ENCODE results near the gene GNG13. TPM values are rescaled to one million over a fixed set of nuclear protein-coding genes. Genes with fewer than 3 reads are reported as not detected.

GNG13 gene
- total and polyA plus RNA-seq, 2 experiments from 2014 or later: 0.29 TPM; not detected in 1

- no peak for ATAC-seq
- Mint-ChIP-seq H3K4me3 (no peak overlapping the region), H3K9me3 (peaks cover 50% of the 10 kb centered on the region), H3K4me1 (peaks cover 4% of the 10 kb centered on the region), H3K27ac (no peak overlapping the region), H3K36me3 (ENCODE audit: low read depth) (peaks cover 18% of the 10 kb centered on the region), H3K27me3 (ENCODE audit: insufficient read depth, low read depth, poor library complexity) (peaks cover 14% of the 10 kb centered on the region)
- Histone ChIP-seq H3K4me1 (ENCODE audit: insufficient read depth) (no peaks in the 10 kb centered on the region), H3F3A (replicated peaks; ENCODE audit: low read depth) (peaks cover 4% of the 10 kb centered on the region; the same call in 1 of the 2 replicates), H3K4me2 (no peak overlapping the region), H3K27me3 (ENCODE audit: insufficient read depth) (no peaks in the 10 kb centered on the region), H4K20me1 (replicated peaks; ENCODE audit: insufficient read depth) (no peaks in the 10 kb centered on the region), H3K79me2 (replicated peaks; ENCODE audit: insufficient read depth) (no peaks in the 10 kb centered on the region), H3K9me2 (ENCODE audit: insufficient read depth) (no peaks in the 10 kb centered on the region), H3K4me3 (no peak overlapping the region), H2AFZ (no peak overlapping the region), H3K27ac (ENCODE audit: low read depth) (no peak overlapping the region), H3K36me3 (ENCODE audit: insufficient read depth) (no peaks in the 10 kb centered on the region)
- no peak for TF ChIP-seq EZH2 (IDR thresholded peaks at IDR 0.05; ENCODE audit: low read depth, unreplicated experiment)
- TF ChIP-seq NANOG (IDR thresholded peaks at IDR 0.05; ENCODE audit: borderline replicate concordance): no peak
- TF ChIP-seq JUNB (IDR thresholded peaks at IDR 0.05; ENCODE audit: unreplicated experiment): no peak
- no peak for TF ChIP-seq POLR2AphosphoS5 (IDR thresholded peaks at IDR 0.05; ENCODE audit: low read depth)
- TF ChIP-seq, protein P1, sequence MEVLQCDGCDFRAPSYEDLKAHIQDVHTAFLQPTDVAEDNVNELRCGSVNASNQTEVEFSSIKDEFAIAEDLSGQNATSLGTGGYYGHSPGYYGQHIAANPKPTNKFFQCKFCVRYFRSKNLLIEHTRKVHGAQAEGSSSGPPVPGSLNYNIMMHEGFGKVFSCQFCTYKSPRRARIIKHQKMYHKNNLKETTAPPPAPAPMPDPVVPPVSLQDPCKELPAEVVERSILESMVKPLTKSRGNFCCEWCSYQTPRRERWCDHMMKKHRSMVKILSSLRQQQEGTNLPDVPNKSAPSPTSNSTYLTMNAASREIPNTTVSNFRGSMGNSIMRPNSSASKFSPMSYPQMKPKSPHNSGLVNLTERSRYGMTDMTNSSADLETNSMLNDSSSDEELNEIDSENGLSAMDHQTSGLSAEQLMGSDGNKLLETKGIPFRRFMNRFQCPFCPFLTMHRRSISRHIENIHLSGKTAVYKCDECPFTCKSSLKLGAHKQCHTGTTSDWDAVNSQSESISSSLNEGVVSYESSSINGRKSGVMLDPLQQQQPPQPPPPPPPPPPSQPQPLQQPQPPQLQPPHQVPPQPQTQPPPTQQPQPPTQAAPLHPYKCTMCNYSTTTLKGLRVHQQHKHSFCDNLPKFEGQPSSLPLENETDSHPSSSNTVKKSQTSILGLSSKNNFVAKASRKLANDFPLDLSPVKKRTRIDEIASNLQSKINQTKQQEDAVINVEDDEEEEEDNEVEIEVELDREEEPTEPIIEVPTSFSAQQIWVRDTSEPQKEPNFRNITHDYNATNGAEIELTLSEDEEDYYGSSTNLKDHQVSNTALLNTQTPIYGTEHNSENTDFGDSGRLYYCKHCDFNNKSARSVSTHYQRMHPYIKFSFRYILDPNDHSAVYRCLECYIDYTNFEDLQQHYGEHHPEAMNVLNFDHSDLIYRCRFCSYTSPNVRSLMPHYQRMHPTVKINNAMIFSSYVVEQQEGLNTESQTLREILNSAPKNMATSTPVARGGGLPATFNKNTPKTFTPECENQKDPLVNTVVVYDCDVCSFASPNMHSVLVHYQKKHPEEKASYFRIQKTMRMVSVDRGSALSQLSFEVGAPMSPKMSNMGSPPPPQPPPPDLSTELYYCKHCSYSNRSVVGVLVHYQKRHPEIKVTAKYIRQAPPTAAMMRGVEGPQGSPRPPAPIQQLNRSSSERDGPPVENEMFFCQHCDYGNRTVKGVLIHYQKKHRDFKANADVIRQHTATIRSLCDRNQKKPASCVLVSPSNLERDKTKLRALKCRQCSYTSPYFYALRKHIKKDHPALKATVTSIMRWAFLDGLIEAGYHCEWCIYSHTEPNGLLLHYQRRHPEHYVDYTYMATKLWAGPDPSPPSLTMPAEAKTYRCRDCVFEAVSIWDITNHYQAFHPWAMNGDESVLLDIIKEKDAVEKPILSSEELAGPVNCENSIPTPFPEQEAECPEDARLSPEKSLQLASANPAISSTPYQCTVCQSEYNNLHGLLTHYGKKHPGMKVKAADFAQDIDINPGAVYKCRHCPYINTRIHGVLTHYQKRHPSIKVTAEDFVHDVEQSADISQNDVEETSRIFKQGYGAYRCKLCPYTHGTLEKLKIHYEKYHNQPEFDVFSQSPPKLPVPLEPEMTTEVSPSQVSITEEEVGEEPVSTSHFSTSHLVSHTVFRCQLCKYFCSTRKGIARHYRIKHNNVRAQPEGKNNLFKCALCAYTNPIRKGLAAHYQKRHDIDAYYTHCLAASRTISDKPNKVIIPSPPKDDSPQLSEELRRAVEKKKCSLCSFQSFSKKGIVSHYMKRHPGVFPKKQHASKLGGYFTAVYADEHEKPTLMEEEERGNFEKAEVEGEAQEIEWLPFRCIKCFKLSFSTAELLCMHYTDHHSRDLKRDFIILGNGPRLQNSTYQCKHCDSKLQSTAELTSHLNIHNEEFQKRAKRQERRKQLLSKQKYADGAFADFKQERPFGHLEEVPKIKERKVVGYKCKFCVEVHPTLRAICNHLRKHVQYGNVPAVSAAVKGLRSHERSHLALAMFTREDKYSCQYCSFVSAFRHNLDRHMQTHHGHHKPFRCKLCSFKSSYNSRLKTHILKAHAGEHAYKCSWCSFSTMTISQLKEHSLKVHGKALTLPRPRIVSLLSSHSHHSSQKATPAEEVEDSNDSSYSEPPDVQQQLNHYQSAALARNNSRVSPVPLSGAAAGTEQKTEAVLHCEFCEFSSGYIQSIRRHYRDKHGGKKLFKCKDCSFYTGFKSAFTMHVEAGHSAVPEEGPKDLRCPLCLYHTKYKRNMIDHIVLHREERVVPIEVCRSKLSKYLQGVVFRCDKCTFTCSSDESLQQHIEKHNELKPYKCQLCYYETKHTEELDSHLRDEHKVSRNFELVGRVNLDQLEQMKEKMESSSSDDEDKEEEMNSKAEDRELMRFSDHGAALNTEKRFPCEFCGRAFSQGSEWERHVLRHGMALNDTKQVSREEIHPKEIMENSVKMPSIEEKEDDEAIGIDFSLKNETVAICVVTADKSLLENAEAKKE (CRISPR knock-in tag; IDR thresholded peaks at IDR 0.05): no peak
- TF ChIP-seq, protein P2, sequence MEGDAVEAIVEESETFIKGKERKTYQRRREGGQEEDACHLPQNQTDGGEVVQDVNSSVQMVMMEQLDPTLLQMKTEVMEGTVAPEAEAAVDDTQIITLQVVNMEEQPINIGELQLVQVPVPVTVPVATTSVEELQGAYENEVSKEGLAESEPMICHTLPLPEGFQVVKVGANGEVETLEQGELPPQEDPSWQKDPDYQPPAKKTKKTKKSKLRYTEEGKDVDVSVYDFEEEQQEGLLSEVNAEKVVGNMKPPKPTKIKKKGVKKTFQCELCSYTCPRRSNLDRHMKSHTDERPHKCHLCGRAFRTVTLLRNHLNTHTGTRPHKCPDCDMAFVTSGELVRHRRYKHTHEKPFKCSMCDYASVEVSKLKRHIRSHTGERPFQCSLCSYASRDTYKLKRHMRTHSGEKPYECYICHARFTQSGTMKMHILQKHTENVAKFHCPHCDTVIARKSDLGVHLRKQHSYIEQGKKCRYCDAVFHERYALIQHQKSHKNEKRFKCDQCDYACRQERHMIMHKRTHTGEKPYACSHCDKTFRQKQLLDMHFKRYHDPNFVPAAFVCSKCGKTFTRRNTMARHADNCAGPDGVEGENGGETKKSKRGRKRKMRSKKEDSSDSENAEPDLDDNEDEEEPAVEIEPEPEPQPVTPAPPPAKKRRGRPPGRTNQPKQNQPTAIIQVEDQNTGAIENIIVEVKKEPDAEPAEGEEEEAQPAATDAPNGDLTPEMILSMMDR (conservative IDR thresholded peaks at IDR 0.05; ENCODE audit: low read depth in 2 of 2): no peak
- TF ChIP-seq ETS1 (IDR thresholded peaks at IDR 0.05): no peak
- no peak for TF ChIP-seq ZNF114 (CRISPR knock-in tag; IDR thresholded peaks at IDR 0.05)
- TF ChIP-seq, protein P3, sequence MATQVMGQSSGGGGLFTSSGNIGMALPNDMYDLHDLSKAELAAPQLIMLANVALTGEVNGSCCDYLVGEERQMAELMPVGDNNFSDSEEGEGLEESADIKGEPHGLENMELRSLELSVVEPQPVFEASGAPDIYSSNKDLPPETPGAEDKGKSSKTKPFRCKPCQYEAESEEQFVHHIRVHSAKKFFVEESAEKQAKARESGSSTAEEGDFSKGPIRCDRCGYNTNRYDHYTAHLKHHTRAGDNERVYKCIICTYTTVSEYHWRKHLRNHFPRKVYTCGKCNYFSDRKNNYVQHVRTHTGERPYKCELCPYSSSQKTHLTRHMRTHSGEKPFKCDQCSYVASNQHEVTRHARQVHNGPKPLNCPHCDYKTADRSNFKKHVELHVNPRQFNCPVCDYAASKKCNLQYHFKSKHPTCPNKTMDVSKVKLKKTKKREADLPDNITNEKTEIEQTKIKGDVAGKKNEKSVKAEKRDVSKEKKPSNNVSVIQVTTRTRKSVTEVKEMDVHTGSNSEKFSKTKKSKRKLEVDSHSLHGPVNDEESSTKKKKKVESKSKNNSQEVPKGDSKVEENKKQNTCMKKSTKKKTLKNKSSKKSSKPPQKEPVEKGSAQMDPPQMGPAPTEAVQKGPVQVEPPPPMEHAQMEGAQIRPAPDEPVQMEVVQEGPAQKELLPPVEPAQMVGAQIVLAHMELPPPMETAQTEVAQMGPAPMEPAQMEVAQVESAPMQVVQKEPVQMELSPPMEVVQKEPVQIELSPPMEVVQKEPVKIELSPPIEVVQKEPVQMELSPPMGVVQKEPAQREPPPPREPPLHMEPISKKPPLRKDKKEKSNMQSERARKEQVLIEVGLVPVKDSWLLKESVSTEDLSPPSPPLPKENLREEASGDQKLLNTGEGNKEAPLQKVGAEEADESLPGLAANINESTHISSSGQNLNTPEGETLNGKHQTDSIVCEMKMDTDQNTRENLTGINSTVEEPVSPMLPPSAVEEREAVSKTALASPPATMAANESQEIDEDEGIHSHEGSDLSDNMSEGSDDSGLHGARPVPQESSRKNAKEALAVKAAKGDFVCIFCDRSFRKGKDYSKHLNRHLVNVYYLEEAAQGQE (IDR thresholded peaks at IDR 0.05; ENCODE audit: unreplicated experiment): no peak
- TF ChIP-seq STAT1 (IDR thresholded peaks at IDR 0.05; ENCODE audit: unreplicated experiment): no peak
- TF ChIP-seq ZNF331 (CRISPR knock-in tag; IDR thresholded peaks at IDR 0.05; ENCODE audit: low read depth): no peak
- TF ChIP-seq CREB1 (CRISPR knock-in tag; IDR thresholded peaks at IDR 0.05; ENCODE audit: low read depth): no peak
- TF ChIP-seq EZH2phosphoT487 (IDR thresholded peaks at IDR 0.05; ENCODE audit: unreplicated experiment): no peak
- DNase-seq (ENCODE audit: low spot score): no peak
Measured at GRCh38 chr16:847151-847550, 46.6 kb upstream of the GNG13 start.
